Ascending aorta (tissue), 2 donors: ENCODE measurements around the gene TRHDE. TPM values are rescaled to one million over a fixed set of nuclear protein-coding genes. Genes with fewer than 3 reads are reported as not detected.

ENCODE experiments used
- DNase-seq, 2 donors: peaks; one replicate each; pipeline ENCODE4 v3.0.0-alpha.2; 2019; ENCODE audit warnings: low spot score in 2 of 2
- H3K27ac ChIP-seq, 2 donors: fragments of 200-600 bp; sonication (generic); one replicate each; pipeline ENCODE4 v1.5.1; 2016 to 2017; ENCODE audit warnings: mild to moderate bottlenecking in 1 of 2
- H3K27me3 ChIP-seq: fragments of 200-600 bp; sonication (generic); one replicate; pipeline ENCODE4 v1.5.1; 2017
- H3K36me3 ChIP-seq, 2 donors: fragments of 200-600 bp; sonication (generic); one replicate each; pipeline ENCODE4 v1.5.1; 2016
- H3K4me1 ChIP-seq, 2 donors: fragments of 200-600 bp; sonication (generic); one replicate each; pipeline ENCODE4 v1.5.1; 2016 to 2017; ENCODE audit warnings: mild to moderate bottlenecking in 1 of 2
- H3K4me3 ChIP-seq, 2 donors: fragments of 200-600 bp; sonication (generic); one replicate each; pipeline ENCODE4 v1.5.1; 2016 to 2017; ENCODE audit warnings: mild to moderate bottlenecking in 1 of 2
- H3K9me3 ChIP-seq, 2 donors: fragments of 200-600 bp; sonication (generic); one replicate each; pipeline ENCODE4 v1.5.1; 2016
- intact Hi-C: fragments of 100-400 bp; cut with DNase I; formaldehyde crosslinking; loops from one replicate; pipeline ENCODE4 v1.15.1; 2023
- total RNA-seq: library from RNA; depleted of rRNA; stranded (reverse); fragments of >200 nt; gene quantifications from one replicate; pipeline ENCODE4 v1.1.0, GENCODE V29; 2016
- TF ChIP-seq, protein P1 (sequence below), 3 experiments: fragments of 200-600 bp in 2 of 3; fragments of 450-650 bp in 1 of 3; sonication (generic) in 2 of 3; IDR thresholded peaks; one replicate each; pipeline ENCODE4 v1.5.1; 2016 to 2019; ENCODE audit warnings: antibody characterized with exemption in 3 of 3, mild to moderate bottlenecking in 1 of 3, moderate library complexity in 1 of 3

The TRHDE gene
- total RNA-seq, 1 donor from 2014 or later: 34.0 TPM

DNA sequence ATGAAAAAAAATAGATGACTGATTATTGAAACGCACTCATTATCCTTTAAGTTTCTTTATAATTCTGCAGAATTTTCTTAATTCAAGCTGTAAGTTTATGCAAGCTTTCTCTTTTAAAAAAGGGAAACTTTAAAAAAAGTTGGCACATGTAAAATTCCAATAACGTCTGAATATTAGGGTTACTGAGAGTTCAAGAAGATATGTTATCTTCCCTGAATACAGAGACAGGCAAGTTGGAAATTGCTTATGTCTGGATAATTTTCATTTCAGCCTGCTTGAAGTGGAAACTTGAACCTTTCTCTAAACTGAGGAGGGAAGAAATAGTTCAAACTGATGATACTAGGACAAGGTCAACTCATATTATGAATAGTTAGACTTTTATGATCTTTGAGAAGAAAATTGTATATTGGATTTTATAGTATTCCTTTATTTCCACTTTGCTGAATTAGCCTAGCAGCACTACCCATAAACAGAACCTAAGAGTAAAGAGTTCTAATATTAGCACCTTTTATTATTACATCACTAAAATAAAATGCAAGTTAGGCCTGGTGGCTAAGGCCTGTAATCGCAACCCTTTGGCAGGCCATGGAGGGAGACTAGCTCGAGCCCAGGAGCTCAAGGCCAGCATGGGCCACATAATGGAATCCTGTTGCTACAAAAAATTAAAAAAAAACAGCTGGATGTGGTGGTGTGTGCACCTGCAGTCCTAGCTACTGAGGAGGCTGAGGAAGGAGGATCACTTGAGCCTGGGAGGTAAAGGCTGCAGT lies 288.0 kb downstream of the TRHDE start:
- DNase-seq: no peak
- Histone ChIP-seq H3K27me3 (no peaks in the 10 kb centered on the region), H3K4me3 (no peak overlapping the region), H3K4me1 (no peaks in the 10 kb centered on the region), H3K9me3 (no peaks in the 10 kb centered on the region), H3K36me3 (no peaks in the 10 kb centered on the region), H3K27ac (no peak overlapping the region)
- TF ChIP-seq, protein P1, sequence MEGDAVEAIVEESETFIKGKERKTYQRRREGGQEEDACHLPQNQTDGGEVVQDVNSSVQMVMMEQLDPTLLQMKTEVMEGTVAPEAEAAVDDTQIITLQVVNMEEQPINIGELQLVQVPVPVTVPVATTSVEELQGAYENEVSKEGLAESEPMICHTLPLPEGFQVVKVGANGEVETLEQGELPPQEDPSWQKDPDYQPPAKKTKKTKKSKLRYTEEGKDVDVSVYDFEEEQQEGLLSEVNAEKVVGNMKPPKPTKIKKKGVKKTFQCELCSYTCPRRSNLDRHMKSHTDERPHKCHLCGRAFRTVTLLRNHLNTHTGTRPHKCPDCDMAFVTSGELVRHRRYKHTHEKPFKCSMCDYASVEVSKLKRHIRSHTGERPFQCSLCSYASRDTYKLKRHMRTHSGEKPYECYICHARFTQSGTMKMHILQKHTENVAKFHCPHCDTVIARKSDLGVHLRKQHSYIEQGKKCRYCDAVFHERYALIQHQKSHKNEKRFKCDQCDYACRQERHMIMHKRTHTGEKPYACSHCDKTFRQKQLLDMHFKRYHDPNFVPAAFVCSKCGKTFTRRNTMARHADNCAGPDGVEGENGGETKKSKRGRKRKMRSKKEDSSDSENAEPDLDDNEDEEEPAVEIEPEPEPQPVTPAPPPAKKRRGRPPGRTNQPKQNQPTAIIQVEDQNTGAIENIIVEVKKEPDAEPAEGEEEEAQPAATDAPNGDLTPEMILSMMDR (IDR thresholded peaks at IDR 0.05): peak in 1 of 3 experiments; percentile 6
- intact Hi-C loops: no loop called here

DNA sequence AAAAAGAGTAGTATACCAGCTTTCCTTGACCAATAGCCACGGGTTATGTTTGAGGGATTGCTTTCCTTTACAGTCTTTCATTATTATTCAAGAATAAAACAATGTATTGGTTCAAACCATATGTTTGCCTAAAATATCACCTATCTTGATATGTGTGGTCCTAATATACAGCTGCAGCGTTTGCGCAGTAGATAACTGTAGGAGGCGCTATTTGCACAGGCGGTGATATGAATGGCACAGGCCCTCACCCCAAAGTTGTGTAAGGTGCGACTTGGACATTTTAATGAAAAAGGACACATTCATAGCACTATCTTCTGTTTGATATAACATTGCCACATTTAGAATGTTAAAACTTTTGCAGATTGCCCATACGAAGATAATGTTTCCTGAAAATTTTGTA lies 298.4 kb downstream of the TRHDE start:
- no peak for DNase-seq
- H3K4me1 ChIP-seq: no peaks in the 10 kb centered on the region
- H3K9me3 ChIP-seq: no peaks in the 10 kb centered on the region
- no peaks in the 10 kb centered on the region for H3K36me3 ChIP-seq
- H3K27me3 ChIP-seq: no peaks in the 10 kb centered on the region
- no peak overlapping the region for H3K4me3 ChIP-seq
- intact Hi-C loops: no loop called here
- TF ChIP-seq, protein P1 (IDR thresholded peaks at IDR 0.05): no peak
- H3K27ac ChIP-seq: no peak overlapping the region

DNA sequence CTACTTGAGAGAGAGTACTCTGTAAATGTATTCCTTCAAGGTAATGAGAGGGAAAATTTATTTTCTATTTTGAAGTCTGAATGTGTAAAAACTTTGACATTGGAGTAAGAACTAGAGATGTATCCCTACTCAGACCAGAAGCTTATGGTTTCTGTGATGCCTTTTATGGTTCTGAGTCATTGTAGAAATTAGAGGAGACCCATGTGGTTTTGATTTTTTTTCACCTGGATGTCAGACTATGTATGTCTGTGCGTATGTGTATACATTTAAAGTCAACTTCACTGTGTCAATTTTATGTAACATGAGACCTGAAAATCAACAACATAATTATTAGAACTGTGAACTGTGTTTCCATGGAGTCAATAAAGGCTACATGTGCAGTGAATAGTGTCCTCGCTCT lies 302.0 kb downstream of the TRHDE start:
- Histone ChIP-seq H3K4me1 (no peaks in the 10 kb centered on the region), H3K4me3 (no peak overlapping the region), H3K27me3 (no peaks in the 10 kb centered on the region), H3K36me3 (no peaks in the 10 kb centered on the region), H3K27ac (no peak overlapping the region), H3K9me3 (no peaks in the 10 kb centered on the region)
- DNase-seq: no peak
- intact Hi-C loops: no loop called here
- TF ChIP-seq, protein P1 (IDR thresholded peaks at IDR 0.05): no peak

DNA sequence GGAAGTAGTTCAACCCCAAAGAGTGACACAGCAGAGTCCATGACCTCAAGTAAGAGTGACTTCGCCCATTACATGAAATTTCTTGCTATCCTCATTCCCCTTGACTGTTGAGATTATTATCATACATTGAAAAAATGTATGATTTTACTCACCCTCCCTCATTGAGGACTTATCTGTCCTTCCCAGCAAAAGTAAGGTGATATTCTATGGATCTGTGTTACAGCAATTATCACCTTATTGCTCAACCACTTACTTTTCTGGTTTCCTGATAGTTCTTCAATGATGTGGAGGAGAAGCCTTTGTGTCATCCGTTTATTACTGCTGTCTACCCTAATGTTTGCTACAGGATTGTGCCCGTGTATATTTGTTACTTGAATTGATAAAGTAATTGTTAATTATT lies 306.2 kb downstream of the TRHDE start:
- Histone ChIP-seq H3K27ac (no peak overlapping the region), H3K27me3 (no peaks in the 10 kb centered on the region), H3K4me1 (no peaks in the 10 kb centered on the region), H3K9me3 (no peaks in the 10 kb centered on the region), H3K4me3 (no peak overlapping the region), H3K36me3 (no peaks in the 10 kb centered on the region)
- intact Hi-C loops: no loop called here
- TF ChIP-seq, protein P1 (IDR thresholded peaks at IDR 0.05): no peak
- DNase-seq: no peak

DNA sequence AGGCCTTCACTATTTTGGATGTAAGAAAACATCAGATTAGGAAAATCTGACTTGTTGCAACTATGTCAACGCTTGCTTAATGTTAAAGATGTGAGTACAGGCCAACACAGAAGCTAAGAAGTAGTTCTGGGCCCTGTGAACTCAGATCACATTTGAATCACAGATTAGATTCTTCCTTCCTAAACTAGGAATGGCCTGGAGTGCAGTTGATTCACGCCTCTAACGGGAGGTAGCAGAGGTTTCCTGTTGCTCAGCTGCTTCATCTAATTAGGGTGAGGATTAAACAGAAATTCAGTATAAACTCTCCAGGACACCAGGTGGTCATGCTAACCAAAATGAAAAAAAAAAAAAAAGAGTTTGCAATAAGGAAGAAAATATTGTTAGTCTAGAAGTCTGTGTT lies 314.3 kb downstream of the TRHDE start:
- TF ChIP-seq, protein P1 (IDR thresholded peaks at IDR 0.05): no peak
- no peaks in the 10 kb centered on the region for H3K4me1 ChIP-seq
- intact Hi-C loops: no loop called here

More for the DNA sequence above, 314.3 kb downstream of the TRHDE start:
- no peaks in the 10 kb centered on the region for H3K27me3 ChIP-seq
- no peak overlapping the region for H3K4me3 ChIP-seq
- H3K9me3 ChIP-seq: no peaks in the 10 kb centered on the region
- H3K36me3 ChIP-seq: no peaks in the 10 kb centered on the region
- H3K27ac ChIP-seq: no peak overlapping the region
- DNase-seq: no peak
